Duodenal mucosa (tissue), 2 donors: ENCODE measurements around the gene LUC7L2.
"Not testable (repeated sequence)": the region's sequence is repeated elsewhere in the genome, so short reads cannot be mapped to it uniquely, and the experiment has no call there.

Experiments
- H3K27ac ChIP-seq: one replicate; pipeline ENCODE4 v1.7.0; 2013; ENCODE audit warnings: low read depth, low read length
- H3K27me3 ChIP-seq, 2 donors: one replicate each; pipeline ENCODE4 v1.7.0; 2013; ENCODE audit warnings: low read length in 2 of 2, control low read depth in 1 of 2; ENCODE audit not compliant: insufficient read depth in 2 of 2, control insufficient read depth in 1 of 2
- H3K36me3 ChIP-seq, 2 donors: one replicate each; pipeline ENCODE4 v1.7.0; 2013; ENCODE audit warnings: low read length in 2 of 2, control low read depth in 1 of 2; ENCODE audit not compliant: insufficient read depth in 2 of 2, control insufficient read depth in 1 of 2
- H3K4me1 ChIP-seq, 2 donors: one replicate each; pipeline ENCODE4 v1.7.0; 2013; ENCODE audit warnings: low read length in 2 of 2, control low read depth in 1 of 2; ENCODE audit not compliant: insufficient read depth in 2 of 2, control insufficient read depth in 1 of 2
- H3K4me3 ChIP-seq, 2 donors: one replicate each; pipeline ENCODE4 v1.7.0; 2013; ENCODE audit warnings: low read length in 2 of 2, low read depth in 1 of 2
- H3K9ac ChIP-seq, 2 donors: one replicate each; pipeline ENCODE4 v1.7.0; 2013; ENCODE audit warnings: low read length in 2 of 2, low read depth in 1 of 2
- H3K9me3 ChIP-seq, 2 donors: one replicate each; pipeline ENCODE4 v1.7.0; 2013; ENCODE audit warnings: low read length in 2 of 2, control low read depth in 1 of 2; ENCODE audit not compliant: control insufficient read depth in 1 of 2

The LUC7L2 gene

DNA sequence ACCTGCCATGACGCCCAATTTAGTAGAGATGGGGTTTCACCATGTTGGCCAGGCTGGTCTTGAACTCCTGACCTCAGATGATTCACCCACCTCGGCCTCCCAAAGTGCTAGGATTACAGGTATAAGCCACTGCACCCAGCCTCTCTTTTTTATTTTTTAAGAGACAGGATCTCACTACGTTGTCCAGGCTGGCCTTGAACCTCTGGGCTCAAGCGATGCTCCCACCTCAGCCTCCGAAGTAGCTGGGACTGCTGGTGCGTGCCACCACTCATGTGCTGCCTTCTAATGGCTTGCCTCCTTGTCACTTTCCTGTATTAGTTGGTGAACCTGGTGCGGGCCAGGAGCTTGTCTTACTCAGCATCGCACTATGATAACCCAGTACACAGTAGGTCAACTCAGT, 96.8 kb downstream of the LUC7L2 start:
- Histone ChIP-seq H3K4me1 (no peaks in the 10 kb centered on the region), H3K27me3 (no peaks in the 10 kb centered on the region), H3K27ac (no peak overlapping the region), H3K4me3 (no peak overlapping the region), H3K9ac (no peak overlapping the region), H3K36me3 (no peaks in the 10 kb centered on the region), H3K9me3 (no peaks in the 10 kb centered on the region)

DNA sequence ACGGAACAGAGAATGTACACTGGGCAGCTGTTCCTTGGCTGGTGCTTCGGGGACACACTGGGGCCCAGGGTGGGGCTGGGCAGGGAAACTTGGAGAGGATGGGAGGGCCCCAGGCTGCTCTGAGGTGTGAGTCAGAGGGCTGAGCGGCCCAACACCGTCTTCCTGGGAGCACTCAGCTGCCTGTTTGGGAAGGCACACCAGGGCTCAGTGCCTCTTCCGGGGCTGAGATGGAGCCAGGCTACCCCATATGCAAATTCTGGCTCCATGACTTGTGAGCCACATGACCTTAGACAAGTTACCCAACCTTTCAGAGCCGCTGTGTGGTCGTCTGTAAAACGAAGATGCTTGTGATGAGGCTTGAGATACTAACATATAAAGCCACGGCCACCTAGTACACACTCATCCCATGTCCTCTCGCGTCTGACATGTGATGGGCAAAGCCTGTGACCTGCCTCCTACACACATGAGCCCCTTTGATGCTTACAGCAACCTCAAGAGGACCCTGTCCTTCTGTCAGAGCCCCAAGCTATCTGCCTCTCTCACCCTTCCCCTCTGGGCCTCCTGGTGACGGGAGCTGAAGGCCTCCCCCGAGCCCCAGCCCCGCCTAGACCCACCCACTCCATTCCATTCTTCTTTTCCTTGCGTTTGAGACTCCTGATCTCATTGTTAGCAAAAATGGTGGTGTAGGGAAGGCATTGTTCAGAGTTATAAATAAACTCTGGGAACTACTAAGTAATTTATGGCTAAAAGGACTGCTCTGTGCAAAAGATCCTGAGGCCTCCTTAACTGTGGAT, 97.7 kb downstream of the LUC7L2 start:
- H3K9ac ChIP-seq = no peak overlapping the region
- no peaks in the 10 kb centered on the region for H3K27me3 ChIP-seq
- no peak overlapping the region for H3K4me3 ChIP-seq
- no peaks in the 10 kb centered on the region for H3K4me1 ChIP-seq
- H3K9me3 ChIP-seq = no peaks in the 10 kb centered on the region
- no peaks in the 10 kb centered on the region for H3K36me3 ChIP-seq
- no peak overlapping the region for H3K27ac ChIP-seq

DNA sequence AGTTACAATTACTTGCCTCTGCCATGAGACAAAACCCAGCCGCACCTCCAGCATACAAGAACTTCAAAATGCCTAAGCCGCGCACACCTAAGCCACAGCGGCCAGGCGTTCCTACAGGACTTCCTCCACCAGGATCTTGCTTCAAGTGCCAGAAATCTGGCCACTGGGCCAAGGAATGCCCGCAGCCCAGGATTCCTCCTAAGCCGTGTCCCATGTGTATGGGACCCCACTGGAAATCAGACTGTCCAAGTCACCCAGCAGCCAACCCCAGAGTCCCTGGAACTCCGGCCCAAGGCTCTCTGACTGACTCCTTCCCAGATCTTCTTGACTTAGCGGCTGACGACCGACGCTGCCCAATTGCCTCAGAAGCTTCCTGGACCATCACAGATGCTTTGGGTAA, 103.7 kb downstream of the LUC7L2 start:
- not testable (repeated sequence) for H3K36me3 ChIP-seq, H3K4me3 ChIP-seq, H3K9me3 ChIP-seq

DNA sequence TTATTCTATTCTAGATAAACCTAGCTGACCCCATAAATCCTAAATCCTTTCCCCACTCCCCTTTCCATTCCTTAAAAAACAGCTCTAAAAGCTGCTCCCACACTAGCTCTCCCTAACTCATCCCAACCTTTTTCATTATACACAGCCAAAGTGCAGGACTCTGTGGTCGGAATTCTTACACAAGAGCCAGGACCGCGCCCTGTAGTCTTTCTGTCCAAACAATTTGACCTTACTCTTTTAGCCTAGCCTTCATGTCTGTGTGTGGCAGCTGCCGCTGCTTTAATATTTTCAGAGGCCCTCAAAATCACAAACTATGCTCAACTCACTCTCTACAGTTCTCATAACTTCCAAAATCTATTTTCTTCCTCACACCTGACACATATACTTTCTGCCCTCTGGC, 104.8 kb downstream of the LUC7L2 start:
- not testable (repeated sequence) for H3K9me3 ChIP-seq, H3K4me3 ChIP-seq, H3K9ac ChIP-seq, H3K27ac ChIP-seq, H3K27me3 ChIP-seq, H3K36me3 ChIP-seq, H3K4me1 ChIP-seq

More for the DNA sequence above, 103.7 kb downstream of the LUC7L2 start:
- H3K4me1 ChIP-seq, H3K27me3 ChIP-seq, H3K9ac ChIP-seq, H3K27ac ChIP-seq: not testable (repeated sequence)

DNA sequence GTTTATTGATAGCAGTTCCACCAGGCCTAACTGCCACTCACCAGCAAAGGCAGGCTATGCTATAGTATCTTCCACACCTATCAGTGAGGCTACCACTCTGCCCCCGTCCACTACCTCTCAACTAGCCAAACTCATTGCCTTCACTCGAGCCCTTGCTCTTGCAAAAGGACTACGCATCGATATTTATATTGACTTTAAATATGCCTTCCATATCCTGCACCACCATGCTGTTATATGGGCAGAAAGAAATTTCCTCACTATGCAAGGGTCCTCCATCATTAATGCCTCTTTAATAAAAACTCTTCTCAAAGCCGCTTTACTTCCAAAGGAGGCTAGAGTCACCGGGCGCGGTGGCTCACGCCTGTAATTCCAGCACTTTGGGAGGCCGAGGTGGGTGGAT, 105.4 kb downstream of the LUC7L2 start:
- H3K27ac ChIP-seq, H3K36me3 ChIP-seq, H3K4me1 ChIP-seq, H3K4me3 ChIP-seq, H3K9ac ChIP-seq, H3K9me3 ChIP-seq, H3K27me3 ChIP-seq: not testable (repeated sequence)

DNA sequence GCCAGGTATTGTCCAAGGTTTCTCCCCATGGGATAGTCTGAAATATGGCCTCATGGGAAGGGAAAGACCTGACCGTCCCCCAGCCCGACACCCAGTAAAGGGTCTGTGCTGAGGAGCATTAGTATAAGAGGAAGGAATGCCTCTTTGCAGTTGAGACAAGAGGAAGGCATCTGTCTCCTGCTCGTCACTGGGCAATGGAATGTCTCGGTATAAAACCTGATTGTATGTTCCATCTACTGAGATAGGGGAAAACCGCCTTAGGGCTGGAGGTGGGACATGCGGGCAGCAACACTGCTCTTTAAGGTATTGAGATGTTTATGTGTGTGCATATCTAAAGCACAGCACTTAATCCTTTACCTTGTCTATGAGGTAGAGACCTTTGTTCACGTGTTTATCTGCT, 108.0 kb downstream of the LUC7L2 start:
- H3K27me3 ChIP-seq, H3K4me3 ChIP-seq, H3K9ac ChIP-seq, H3K36me3 ChIP-seq, H3K27ac ChIP-seq, H3K9me3 ChIP-seq, H3K4me1 ChIP-seq: not testable (repeated sequence)

DNA sequence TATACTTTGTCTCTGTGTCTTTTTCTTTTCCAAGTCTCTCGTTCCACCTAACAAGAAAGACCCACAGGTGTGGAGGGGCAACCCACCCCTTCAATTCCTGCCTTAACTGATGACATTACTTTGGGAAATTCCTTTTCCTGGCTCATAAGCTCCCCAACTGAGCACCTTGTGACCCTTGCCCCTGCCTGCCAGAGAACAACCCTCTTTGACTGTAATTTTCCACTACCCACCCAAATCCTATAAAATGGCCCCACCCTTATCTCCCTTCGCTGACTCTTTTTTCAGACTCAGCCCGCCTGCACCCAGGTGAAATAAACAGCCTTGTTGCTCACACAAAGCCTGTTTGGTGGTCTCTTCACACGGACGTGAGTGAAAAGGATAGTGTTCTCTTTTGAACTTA, 108.6 kb downstream of the LUC7L2 start:
- H3K9ac ChIP-seq, H3K9me3 ChIP-seq, H3K27ac ChIP-seq, H3K36me3 ChIP-seq, H3K4me1 ChIP-seq, H3K4me3 ChIP-seq, H3K27me3 ChIP-seq: not testable (repeated sequence)

DNA sequence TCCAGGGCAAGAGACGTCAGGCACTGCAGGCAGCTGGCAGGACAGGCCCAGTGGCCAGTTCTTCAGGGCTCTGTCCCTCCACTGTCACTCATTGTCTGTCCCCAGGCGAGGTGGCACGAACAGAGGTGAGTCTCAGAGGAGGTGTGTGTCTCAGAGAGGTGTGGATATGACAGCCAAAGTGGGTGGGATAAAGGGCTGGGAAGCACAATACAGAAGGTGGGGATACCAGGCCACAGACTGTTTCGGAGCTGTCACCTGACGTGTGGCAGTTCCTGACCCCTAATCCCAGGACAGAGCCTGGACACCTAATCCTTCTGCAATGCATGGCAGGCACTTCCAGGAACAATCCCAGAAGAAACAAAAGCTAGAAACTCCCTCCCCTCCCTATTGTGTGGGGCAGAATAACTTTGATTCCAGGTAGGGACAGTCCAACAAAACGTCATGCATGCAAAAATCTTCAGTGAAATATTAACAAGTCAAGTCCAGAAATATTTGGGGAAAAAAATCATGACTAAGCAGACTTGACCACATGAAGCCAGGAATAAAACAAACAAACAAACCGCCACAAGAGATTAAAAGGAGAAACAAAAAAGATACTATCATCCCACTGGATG, 112.2 kb downstream of the LUC7L2 start:
- no peak overlapping the region for H3K27ac ChIP-seq
- no peak overlapping the region for H3K4me3 ChIP-seq
- no peaks in the 10 kb centered on the region for H3K9me3 ChIP-seq
- H3K36me3 ChIP-seq = no peaks in the 10 kb centered on the region
- no peaks in the 10 kb centered on the region for H3K4me1 ChIP-seq
- H3K9ac ChIP-seq = no peak overlapping the region
- no peaks in the 10 kb centered on the region for H3K27me3 ChIP-seq
